Peyer's patch (tissue), 4 donors: Measurements from ENCODE around the gene EFS. TPM values are rescaled to one million over a fixed set of nuclear protein-coding genes. Genes with fewer than 3 reads are reported as not detected.
"Not testable (repeated sequence)": the region's sequence is repeated elsewhere in the genome, so short reads cannot be mapped to it uniquely, and the experiment has no call there.

ENCODE experiments used
- DNase-seq, 3 donors: peaks; one replicate each; pipeline ENCODE4 v3.0.0-alpha.2; 2017 to 2019
- H3K27ac ChIP-seq, 4 donors: fragments of 200-600 bp; sonication (generic); one replicate each; pipeline ENCODE4 v1.5.1; 2016 to 2019
- H3K27me3 ChIP-seq, 2 donors: fragments of 200-600 bp; sonication (generic); one replicate each; pipeline ENCODE4 v1.5.1; 2019
- H3K36me3 ChIP-seq, 3 donors: fragments of 200-600 bp; sonication (generic); one replicate each; pipeline ENCODE4 v1.5.1; 2016 to 2019
- H3K4me1 ChIP-seq, 4 donors: fragments of 200-600 bp; sonication (generic); one replicate each; pipeline ENCODE4 v1.5.1; 2016 to 2019
- H3K4me3 ChIP-seq, 4 donors: fragments of 200-600 bp; sonication (generic); 1 replicate in 3 of 4; 2 replicates in 1 of 4; pipeline ENCODE4 v1.5.1; 2016 to 2019; ENCODE audit warnings: mild to moderate bottlenecking in 1 of 4
- H3K9me3 ChIP-seq, 4 donors: fragments of 200-600 bp; sonication (generic); one replicate each; pipeline ENCODE4 v1.5.1; 2016 to 2019; ENCODE audit warnings: mild to moderate bottlenecking in 1 of 4
- CTCF ChIP-seq, 6 experiments: fragments of 450-650 bp in 4 of 6; fragments of 200-600 bp in 2 of 6; sonication (generic) in 1 of 6; IDR thresholded peaks; one replicate each; pipeline ENCODE4 v1.5.1; 2017 to 2019; ENCODE audit warnings: antibody characterized with exemption in 6 of 6, mild to moderate bottlenecking in 3 of 6, moderate library complexity in 1 of 6
- POLR2A ChIP-seq, 2 donors: fragments of 450-650 bp; IDR thresholded peaks; one replicate each; pipeline ENCODE4 v1.5.1; 2017; ENCODE audit warnings: antibody characterized with exemption in 2 of 2, mild to moderate bottlenecking in 2 of 2, moderate library complexity in 2 of 2
- total RNA-seq, 4 donors: library from RNA; depleted of rRNA; stranded (reverse); fragments of >200 nt; gene quantifications; one replicate each; pipeline ENCODE4 v1.1.0, GENCODE V29; 2016

The EFS gene
- total RNA-seq, 4 donors from 2014 or later: 2.1 to 4.4 (median 4.1) TPM; not detected in 1

- no peak for DNase-seq
- TF ChIP-seq POLR2A (IDR thresholded peaks at IDR 0.05) (no peak), CTCF (IDR thresholded peaks at IDR 0.05) (no peak)
- no peaks in the 10 kb centered on the region for H3K27me3 ChIP-seq
- H3K9me3 ChIP-seq: no peaks in the 10 kb centered on the region
- H3K4me1 ChIP-seq: no peaks in the 10 kb centered on the region
- H3K27ac ChIP-seq: no peak overlapping the region
- H3K4me3 ChIP-seq: no peak overlapping the region
- no peaks in the 10 kb centered on the region for H3K36me3 ChIP-seq
These were observed 37.5 kb upstream of the EFS start for GRCh38 chr14:23402296-23403138.

- Histone ChIP-seq H3K27me3 (no peaks in the 10 kb centered on the region), H3K4me3 (no peak overlapping the region), H3K4me1 (no peaks in the 10 kb centered on the region), H3K27ac (no peak overlapping the region), H3K36me3 (no peaks in the 10 kb centered on the region), H3K9me3 (no peaks in the 10 kb centered on the region)
- TF ChIP-seq POLR2A (IDR thresholded peaks at IDR 0.05): no peak
- no peak for TF ChIP-seq CTCF (IDR thresholded peaks at IDR 0.05)
- no peak for DNase-seq
These were observed 36.3 kb upstream of the EFS start for GRCh38 chr14:23401291-23401690.

- not testable (repeated sequence) for H3K27ac ChIP-seq, H3K9me3 ChIP-seq, DNase-seq, H3K36me3 ChIP-seq, H3K4me1 ChIP-seq, H3K27me3 ChIP-seq, H3K4me3 ChIP-seq
These were observed 35.7 kb upstream of the EFS start for GRCh38 chr14:23400496-23401149.

- Histone ChIP-seq H3K4me1 (no peaks in the 10 kb centered on the region), H3K9me3 (no peaks in the 10 kb centered on the region), H3K36me3 (no peaks in the 10 kb centered on the region), H3K27me3 (no peaks in the 10 kb centered on the region), H3K4me3 (no peak overlapping the region), H3K27ac (no peak overlapping the region)
- no peak for DNase-seq
- TF ChIP-seq POLR2A (IDR thresholded peaks at IDR 0.05) (no peak), CTCF (IDR thresholded peaks at IDR 0.05) (no peak)
These were observed 34.6 kb upstream of the EFS start for GRCh38 chr14:23399591-23399990.

GRCh38 chr14:23399136-23399535 lies 34.2 kb upstream of the EFS start:
- DNase-seq: no peak
- no peaks in the 10 kb centered on the region for H3K36me3 ChIP-seq
- no peaks in the 10 kb centered on the region for H3K9me3 ChIP-seq
- no peaks in the 10 kb centered on the region for H3K4me1 ChIP-seq
- no peak overlapping the region for H3K27ac ChIP-seq
- H3K27me3 ChIP-seq: no peaks in the 10 kb centered on the region
- H3K4me3 ChIP-seq: no peak overlapping the region
- TF ChIP-seq CTCF (IDR thresholded peaks at IDR 0.05) (no peak), POLR2A (IDR thresholded peaks at IDR 0.05) (no peak)

GRCh38 chr14:23398348-23398747 lies 33.4 kb upstream of the EFS start:
- Histone ChIP-seq H3K27me3 (no peaks in the 10 kb centered on the region), H3K36me3 (no peaks in the 10 kb centered on the region), H3K4me3 (no peak overlapping the region), H3K9me3 (no peaks in the 10 kb centered on the region), H3K4me1 (no peaks in the 10 kb centered on the region), H3K27ac (no peak overlapping the region)
- TF ChIP-seq CTCF (IDR thresholded peaks at IDR 0.05): no peak
- DNase-seq: no peak
